Astrocyte of the cerebellum (primary cell): ENCODE data around the gene FXYD2.

Experiments used
- DNase-seq: peaks from one replicate; pipeline ENCODE4 v3.0.0-alpha.2; 2011; ENCODE audit warnings: low read depth
- H3K4me3 ChIP-seq: 2 replicates; pipeline ENCODE4 v1.5.1; 2011; ENCODE audit warnings: mild to moderate bottlenecking, low read depth, low read length, moderate library complexity
- CTCF ChIP-seq: IDR thresholded peaks from 2 replicates; pipeline ENCODE4 v1.5.1; 2012; ENCODE audit warnings: low read length, low read depth, moderate library complexity, mild to moderate bottlenecking; ENCODE audit errors: missing control alignments
- in situ Hi-C: cut with HindIII; loops from 2 replicates; pipeline ENCODE4 v1.10.0; 2017; ENCODE audit warnings: low sequenced_read_pairs

FXYD2 gene

GRCh38 chr11:117820516-117820915, 4.0 kb downstream of the FXYD2 start:
- no peak for TF ChIP-seq CTCF
- in situ Hi-C loops, result loop anchor here (25.0 kb wide), 1 partner anchor 117 kb away; the partner anchor contains the start of gene TMPRSS13
- no peak overlapping the region for H3K4me3 ChIP-seq
- DNase-seq, result no peak

- in situ Hi-C loops, result loop anchor here (25.0 kb wide), 1 partner anchor 117 kb away; the partner anchor contains the start of gene TMPRSS13
- no peak for DNase-seq
- no peak for TF ChIP-seq CTCF
- no peak overlapping the region for H3K4me3 ChIP-seq
Observed at GRCh38 chr11:117820071-117820470, 4.5 kb downstream of the FXYD2 start.

- in situ Hi-C loops, result loop anchor here (25.0 kb wide), 1 partner anchor 118 kb away; the partner anchor contains the start of gene TMPRSS13
Observed at GRCh38 chr11:117819096-117820040, 5.2 kb downstream of the FXYD2 start.

GRCh38 chr11:117818041-117818873, 6.3 kb downstream of the FXYD2 start:
- no peak for TF ChIP-seq CTCF
- no peak overlapping the region for H3K4me3 ChIP-seq
- no peak for DNase-seq
- in situ Hi-C loops, result loop anchor here (25.0 kb wide), 1 partner anchor 119 kb away; the partner anchor contains the start of gene TMPRSS13

More at GRCh38 chr11:117819096-117820040, 5.2 kb downstream of the FXYD2 start:
- peak; percentile 88 for TF ChIP-seq CTCF
- DNase-seq, result peak; percentile 59
- H3K4me3 ChIP-seq, result no peak overlapping the region

GRCh38 chr11:117817368-117818040, 7.0 kb downstream of the FXYD2 start:
- DNase-seq, result peak; percentile 37
- in situ Hi-C loops, result loop anchor here (25.0 kb wide), 1 partner anchor 120 kb away; the partner anchor contains the start of gene TMPRSS13
- peak; percentile 100 for TF ChIP-seq CTCF

More at GRCh38 chr11:117817368-117818040, 7.0 kb downstream of the FXYD2 start:
- no peak overlapping the region for H3K4me3 ChIP-seq
